DND-41 (cell line): ENCODE results near the gene TM9SF4.
A peak's percentile ranks its signal among the peaks of the same experiment; 100 is the strongest.

Experiments
- ATAC-seq: fragments of 200-7000 bp; cut with Tn5 transposase; 3 replicates; pipeline ENCODE4 v1.9.1; 2021; ENCODE audit warnings: low read depth; ENCODE audit not compliant: insufficient read depth
- DNase-seq: peaks from one replicate; pipeline ENCODE4 v3.0.0-alpha.2; 2020
- H2AFZ ChIP-seq: 2 replicates; pipeline ENCODE4 v1.6.0; 2012; ENCODE audit warnings: low read depth, low read length
- H3K27ac ChIP-seq: 2 replicates; pipeline ENCODE4 v1.5.1; 2012; ENCODE audit warnings: low read length, inconsistent platforms
- H3K27me3 ChIP-seq: fragments of 200-600 bp; sonication (generic); 2 replicates; pipeline ENCODE4 v1.6.0; 2012; ENCODE audit warnings: low read length, mild to moderate bottlenecking, inconsistent platforms; ENCODE audit not compliant: insufficient read depth, poor library complexity
- H3K36me3 ChIP-seq: 2 replicates; pipeline ENCODE4 v1.5.1; 2012; ENCODE audit warnings: low read length, inconsistent platforms; ENCODE audit not compliant: insufficient read depth
- H3K4me1 ChIP-seq: 2 replicates; pipeline ENCODE4 v1.5.1; 2012; ENCODE audit warnings: mild to moderate bottlenecking, low read length; ENCODE audit not compliant: insufficient read depth
- H3K4me2 ChIP-seq: 2 replicates; pipeline ENCODE4 v1.6.0; 2012; ENCODE audit warnings: mild to moderate bottlenecking, moderate library complexity, low read length, inconsistent platforms; ENCODE audit not compliant: insufficient read depth
- H3K4me3 ChIP-seq, 2 experiments: fragments of 200-600 bp in 1 of 2; shearing (Covaris generic) in 1 of 2; 2 replicates each; pipeline ENCODE4 v1.5.1; 2012 to 2016; ENCODE audit warnings: inconsistent platforms in 2 of 2, low read length in 2 of 2, mild to moderate bottlenecking in 2 of 2, low read depth in 1 of 2, moderate library complexity in 1 of 2
- H3K79me2 ChIP-seq: 2 replicates; pipeline ENCODE4 v1.6.0; 2012; ENCODE audit warnings: low read length, inconsistent platforms; ENCODE audit not compliant: insufficient read depth
- H3K9ac ChIP-seq: 2 replicates; pipeline ENCODE4 v1.6.0; 2012; ENCODE audit warnings: low read depth, mild to moderate bottlenecking, inconsistent platforms, low read length, moderate library complexity
- H3K9me3 ChIP-seq: 2 replicates; pipeline ENCODE4 v1.5.1; 2012; ENCODE audit warnings: low read length, moderate library complexity, mild to moderate bottlenecking, inconsistent platforms; ENCODE audit not compliant: insufficient read depth, severe bottlenecking
- H4K20me1 ChIP-seq: 2 replicates; pipeline ENCODE4 v1.6.0; 2012; ENCODE audit warnings: low read length; ENCODE audit not compliant: insufficient read depth
- EZH2 ChIP-seq: IDR thresholded peaks from 3 replicates; pipeline ENCODE4 v1.6.1; 2012; ENCODE audit warnings: borderline replicate concordance, low read depth, mild to moderate bottlenecking, moderate library complexity, low read length, inconsistent platforms; ENCODE audit not compliant: severe bottlenecking
- TF ChIP-seq, protein P1 (sequence below): IDR thresholded peaks from 2 replicates; pipeline ENCODE4 v1.5.1; 2012; ENCODE audit warnings: borderline replicate concordance, low read length, moderate library complexity, mild to moderate bottlenecking; ENCODE audit not compliant: poor library complexity, severe bottlenecking; ENCODE audit errors: extremely low read depth

TM9SF4 gene

DNA sequence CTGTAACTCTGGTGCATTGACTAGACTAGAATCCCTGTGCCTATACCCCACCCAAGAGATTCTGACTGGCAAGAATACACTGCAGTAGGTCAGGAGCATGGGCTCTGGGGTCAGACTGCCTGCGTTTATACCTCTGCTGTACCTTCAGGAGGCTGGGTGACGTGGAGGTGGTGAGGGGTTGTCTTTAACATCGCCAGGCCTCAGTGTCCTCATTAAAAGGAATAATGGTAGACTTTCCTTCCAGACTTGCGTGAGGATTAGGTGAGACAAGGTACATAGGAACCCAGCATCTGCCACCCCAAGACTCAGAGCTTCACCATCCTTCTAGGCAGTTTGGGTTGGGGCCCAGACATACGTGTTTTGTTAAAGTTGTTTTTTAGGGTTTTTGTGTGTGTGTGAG lies 44.3 kb downstream of the TM9SF4 start:
- H3K27me3 ChIP-seq = no peaks in the 10 kb centered on the region
- no peak overlapping the region for H3K9ac ChIP-seq
- peaks cover 81% of the 10 kb centered on the region for H3K36me3 ChIP-seq
- H3K79me2 ChIP-seq = no peaks in the 10 kb centered on the region
- no peak overlapping the region for H3K4me3 ChIP-seq
- DNase-seq (no peak), ATAC-seq (no peak)
- TF ChIP-seq, protein P1, sequence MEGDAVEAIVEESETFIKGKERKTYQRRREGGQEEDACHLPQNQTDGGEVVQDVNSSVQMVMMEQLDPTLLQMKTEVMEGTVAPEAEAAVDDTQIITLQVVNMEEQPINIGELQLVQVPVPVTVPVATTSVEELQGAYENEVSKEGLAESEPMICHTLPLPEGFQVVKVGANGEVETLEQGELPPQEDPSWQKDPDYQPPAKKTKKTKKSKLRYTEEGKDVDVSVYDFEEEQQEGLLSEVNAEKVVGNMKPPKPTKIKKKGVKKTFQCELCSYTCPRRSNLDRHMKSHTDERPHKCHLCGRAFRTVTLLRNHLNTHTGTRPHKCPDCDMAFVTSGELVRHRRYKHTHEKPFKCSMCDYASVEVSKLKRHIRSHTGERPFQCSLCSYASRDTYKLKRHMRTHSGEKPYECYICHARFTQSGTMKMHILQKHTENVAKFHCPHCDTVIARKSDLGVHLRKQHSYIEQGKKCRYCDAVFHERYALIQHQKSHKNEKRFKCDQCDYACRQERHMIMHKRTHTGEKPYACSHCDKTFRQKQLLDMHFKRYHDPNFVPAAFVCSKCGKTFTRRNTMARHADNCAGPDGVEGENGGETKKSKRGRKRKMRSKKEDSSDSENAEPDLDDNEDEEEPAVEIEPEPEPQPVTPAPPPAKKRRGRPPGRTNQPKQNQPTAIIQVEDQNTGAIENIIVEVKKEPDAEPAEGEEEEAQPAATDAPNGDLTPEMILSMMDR = no peak
- TF ChIP-seq EZH2 = no peak
- H3K27ac ChIP-seq = no peak overlapping the region
- H3K4me2 ChIP-seq = no peak overlapping the region
- no peaks in the 10 kb centered on the region for H3K9me3 ChIP-seq
- H4K20me1 ChIP-seq = no peaks in the 10 kb centered on the region
- no peaks in the 10 kb centered on the region for H3K4me1 ChIP-seq
- H2AFZ ChIP-seq = no peak overlapping the region

DNA sequence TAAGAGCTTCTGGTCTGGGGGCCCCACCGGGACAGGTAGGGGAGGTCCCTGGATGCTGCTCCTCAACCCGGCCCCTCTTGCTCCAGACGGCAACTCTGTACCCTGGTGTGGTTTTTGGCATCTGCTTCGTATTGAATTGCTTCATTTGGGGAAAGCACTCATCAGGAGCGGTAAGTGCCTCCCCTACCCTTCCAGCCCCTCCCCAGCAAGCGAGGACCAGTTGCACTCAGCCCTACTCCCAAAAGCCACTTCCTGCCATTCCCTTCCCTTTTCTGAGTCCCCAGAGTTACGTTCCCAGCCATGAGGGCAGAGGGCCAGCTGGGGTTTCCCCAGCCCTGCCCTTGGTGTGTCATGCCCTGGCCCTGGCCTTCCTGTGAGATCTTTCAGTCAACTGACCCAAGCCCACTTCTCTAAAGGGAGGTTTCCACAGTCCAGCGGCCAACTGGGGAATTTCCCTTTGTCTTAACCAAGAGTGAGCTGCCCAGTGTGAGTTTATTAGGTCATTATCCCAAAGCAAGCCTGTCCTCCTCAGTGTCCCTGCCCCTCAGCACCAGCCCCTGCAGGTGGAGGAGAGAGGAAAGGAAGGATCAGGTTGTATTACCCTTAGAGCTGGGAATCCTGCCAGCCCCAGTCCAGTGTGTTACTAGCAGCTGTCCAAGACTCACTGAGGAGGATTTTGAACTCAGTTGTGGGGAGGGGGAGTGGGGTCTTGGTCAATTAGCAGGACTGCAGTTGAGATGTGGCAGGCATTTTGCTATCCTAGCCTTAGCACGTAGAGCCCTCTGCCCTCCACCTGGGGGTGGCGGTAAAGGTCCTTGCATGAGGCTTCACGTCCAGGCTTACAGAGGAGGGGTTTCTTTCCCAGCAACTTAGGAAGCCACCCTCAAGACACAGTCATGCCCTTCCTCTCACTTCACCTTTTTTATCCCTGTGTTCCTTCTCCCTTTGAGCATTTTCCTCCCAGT lies 45.8 kb downstream of the TM9SF4 start:
- Histone ChIP-seq H3K9me3 (no peaks in the 10 kb centered on the region), H3K27me3 (no peaks in the 10 kb centered on the region), H2AFZ (no peak overlapping the region), H3K27ac (peak overlapping the region; percentile 13; the same call in 1 of the 2 replicates), H3K4me1 (no peaks in the 10 kb centered on the region), H3K9ac (no peak overlapping the region), H3K4me3 (no peak overlapping the region), H3K79me2 (no peaks in the 10 kb centered on the region), H4K20me1 (no peaks in the 10 kb centered on the region), H3K4me2 (no peak overlapping the region), H3K36me3 (peaks cover 82% of the 10 kb centered on the region)
- DNase-seq (peak; percentile 22), ATAC-seq (peak; percentile 53; the same call in 2 of the 3 replicates)
- TF ChIP-seq, protein P1 = peak; percentile 57
- TF ChIP-seq EZH2 = no peak

DNA sequence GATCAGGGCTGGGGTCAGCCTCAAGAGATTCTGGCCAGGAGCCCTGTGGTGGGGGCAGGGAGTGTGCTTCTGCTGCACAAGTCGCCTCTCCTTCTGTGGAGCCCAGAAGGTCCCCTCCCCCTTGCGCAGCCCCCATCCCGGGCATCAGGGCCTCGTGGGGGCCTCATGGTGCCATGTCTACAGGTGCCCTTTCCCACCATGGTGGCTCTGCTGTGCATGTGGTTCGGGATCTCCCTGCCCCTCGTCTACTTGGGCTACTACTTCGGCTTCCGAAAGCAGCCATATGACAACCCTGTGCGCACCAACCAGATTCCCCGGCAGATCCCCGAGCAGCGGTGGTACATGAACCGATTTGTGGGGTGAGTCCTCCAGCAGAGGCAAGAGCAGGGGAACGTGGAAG lies 48.1 kb downstream of the TM9SF4 start:
- no peak overlapping the region for H3K27ac ChIP-seq
- no peak for ATAC-seq

More for the DNA sequence above, 48.1 kb downstream of the TM9SF4 start:
- TF ChIP-seq EZH2 = no peak
- TF ChIP-seq, protein P1 = no peak
- Histone ChIP-seq H2AFZ (no peak overlapping the region), H3K4me1 (no peaks in the 10 kb centered on the region), H3K27me3 (no peaks in the 10 kb centered on the region), H3K4me2 (no peak overlapping the region), H3K9me3 (no peaks in the 10 kb centered on the region), H3K79me2 (no peaks in the 10 kb centered on the region), H3K36me3 (peaks cover 83% of the 10 kb centered on the region), H4K20me1 (no peaks in the 10 kb centered on the region), H3K9ac (no peak overlapping the region), H3K4me3 (no peak overlapping the region)
- no peak for DNase-seq
